ENCODE results near the gene MRPS34.

Gene MRPS34

DNA sequence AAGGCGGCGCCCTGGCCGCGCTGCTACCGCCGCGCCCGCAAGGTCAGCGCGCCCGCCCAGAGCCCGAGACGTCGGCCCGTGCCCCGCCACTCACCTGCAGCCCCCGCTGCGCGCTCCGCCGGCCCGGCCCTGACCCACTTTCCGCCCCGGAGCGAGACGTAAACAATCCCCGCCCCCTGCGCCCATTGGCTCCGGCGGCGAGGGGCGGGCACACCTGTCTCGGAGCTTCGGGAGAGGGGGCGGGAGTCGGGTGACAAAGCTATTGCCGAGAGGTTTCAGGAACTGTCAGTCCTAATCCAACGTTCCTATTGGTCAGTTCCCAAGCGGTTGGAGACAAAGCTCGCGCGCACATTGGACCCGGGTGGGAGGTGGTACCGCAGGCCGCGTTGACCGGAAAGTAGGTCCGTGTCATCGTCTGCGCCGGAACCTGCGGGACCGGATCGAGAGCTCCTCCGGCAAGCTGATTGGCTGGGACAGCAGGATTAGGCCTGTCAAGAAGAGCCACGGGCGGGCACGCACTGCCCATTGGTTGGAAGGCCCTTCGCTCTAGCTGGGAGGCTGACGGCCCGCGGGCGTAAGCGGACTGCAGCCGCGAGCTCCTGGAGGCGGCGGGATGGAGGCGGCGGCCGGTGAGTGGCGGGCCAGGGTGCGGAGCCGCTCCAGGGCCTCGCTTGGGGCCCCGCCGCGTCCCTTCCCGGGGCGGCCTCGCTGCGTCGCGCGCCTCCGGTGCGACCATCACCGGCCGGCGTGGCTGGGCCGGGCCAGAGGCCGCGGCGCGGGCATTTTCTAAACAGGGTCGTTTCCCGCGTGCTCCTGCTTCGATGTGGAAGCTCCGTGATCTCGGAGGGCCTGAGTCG is 9.7 kb upstream of the MRPS34 start, which contains the start of the genes NUBP2 and SPSB3:
Gene NUBP2, plus strand, starts transcription at position 553 of the 857 bp plus-strand sequence. Its CDS starts 61 bp downstream, at position 614.
Gene SPSB3, minus strand, starts transcription at position 164 of the 857 bp plus-strand sequence. CDS start 1,088 bp downstream, outside the sequence.
- peak; percentile 92 to 97 for DNase-seq (ENCODE audit: low read depth in 2 of 2, low spot score in 1 of 2)

DNA sequence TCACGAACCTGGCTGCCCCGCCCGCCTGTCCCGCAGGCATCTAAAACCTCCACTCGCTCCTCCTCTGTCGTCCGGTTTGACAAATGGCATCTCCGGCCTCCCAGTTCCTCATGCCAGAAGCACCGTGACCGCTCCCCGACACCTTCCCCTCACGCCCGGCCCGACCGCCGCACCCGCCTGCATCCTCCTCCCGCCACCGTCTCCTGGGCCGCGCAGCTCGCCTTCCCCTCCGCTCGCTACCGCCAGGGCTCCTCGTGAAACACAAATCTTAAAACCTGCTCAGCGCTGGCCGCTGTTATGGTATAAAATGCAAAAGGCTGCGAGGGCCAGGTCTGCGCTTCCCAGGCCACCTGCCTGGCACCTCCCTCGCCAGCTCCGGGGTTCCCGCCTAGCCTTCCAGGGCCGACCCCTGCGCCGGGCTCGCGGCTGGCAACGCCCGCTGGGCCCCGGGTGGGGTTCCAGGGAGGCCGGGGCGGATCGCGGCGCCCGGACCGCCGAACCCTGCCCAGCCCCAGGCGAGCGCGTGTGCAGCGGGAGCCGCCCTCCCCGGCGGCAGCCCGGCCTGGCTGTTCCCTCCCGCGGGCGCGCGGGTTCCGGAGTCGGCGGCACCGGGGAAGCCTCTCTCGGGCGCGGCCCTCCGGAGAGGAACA is 8.9 kb upstream of the MRPS34 start:
- no peak for DNase-seq (ENCODE audit: low read depth in 2 of 2, low spot score in 1 of 2)

DNA sequence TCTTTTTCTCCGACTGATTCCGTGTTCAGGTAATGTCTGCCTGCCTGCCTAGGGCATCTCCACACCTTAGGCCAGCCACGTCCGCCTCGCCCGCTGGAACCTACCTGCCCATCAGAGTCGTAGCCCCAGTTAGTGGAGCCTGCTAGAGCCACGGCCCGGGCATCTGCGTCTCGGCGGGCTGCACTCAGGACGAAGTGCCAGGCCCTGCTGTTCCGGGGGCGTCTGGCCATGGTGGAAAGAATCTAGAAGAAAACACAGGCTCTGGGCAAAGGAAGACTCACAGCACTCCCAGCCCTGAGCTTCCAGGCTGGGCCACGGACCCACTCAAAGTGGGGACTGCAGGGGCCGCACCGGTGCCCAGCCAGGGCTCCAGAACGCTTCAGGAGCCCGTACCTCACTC is 8.3 kb upstream of the MRPS34 start:
- no peak for DNase-seq (ENCODE audit: low read depth in 2 of 2, low spot score in 1 of 2)

DNA sequence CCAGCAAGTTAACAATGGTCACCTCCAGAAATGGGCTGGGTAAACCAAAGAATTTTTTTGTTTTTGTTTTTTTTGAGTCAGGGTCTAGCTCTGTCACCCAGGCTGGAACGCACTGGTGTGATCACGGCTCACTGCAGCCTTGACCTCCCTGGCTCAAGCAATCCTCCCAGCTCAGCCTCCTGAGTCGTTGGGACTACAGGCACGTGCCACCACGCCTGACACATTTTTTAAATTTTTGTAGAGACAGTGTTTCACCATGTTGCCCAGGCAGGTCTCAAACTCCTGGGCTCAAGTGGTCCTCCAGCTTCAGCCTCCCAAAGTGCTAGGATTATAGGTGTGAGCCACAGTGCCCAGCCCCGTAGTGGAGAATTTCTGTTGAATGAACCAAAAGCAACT is 7.7 kb upstream of the MRPS34 start:
- no peak for DNase-seq (ENCODE audit: low read depth in 2 of 2, low spot score in 1 of 2)

DNA sequence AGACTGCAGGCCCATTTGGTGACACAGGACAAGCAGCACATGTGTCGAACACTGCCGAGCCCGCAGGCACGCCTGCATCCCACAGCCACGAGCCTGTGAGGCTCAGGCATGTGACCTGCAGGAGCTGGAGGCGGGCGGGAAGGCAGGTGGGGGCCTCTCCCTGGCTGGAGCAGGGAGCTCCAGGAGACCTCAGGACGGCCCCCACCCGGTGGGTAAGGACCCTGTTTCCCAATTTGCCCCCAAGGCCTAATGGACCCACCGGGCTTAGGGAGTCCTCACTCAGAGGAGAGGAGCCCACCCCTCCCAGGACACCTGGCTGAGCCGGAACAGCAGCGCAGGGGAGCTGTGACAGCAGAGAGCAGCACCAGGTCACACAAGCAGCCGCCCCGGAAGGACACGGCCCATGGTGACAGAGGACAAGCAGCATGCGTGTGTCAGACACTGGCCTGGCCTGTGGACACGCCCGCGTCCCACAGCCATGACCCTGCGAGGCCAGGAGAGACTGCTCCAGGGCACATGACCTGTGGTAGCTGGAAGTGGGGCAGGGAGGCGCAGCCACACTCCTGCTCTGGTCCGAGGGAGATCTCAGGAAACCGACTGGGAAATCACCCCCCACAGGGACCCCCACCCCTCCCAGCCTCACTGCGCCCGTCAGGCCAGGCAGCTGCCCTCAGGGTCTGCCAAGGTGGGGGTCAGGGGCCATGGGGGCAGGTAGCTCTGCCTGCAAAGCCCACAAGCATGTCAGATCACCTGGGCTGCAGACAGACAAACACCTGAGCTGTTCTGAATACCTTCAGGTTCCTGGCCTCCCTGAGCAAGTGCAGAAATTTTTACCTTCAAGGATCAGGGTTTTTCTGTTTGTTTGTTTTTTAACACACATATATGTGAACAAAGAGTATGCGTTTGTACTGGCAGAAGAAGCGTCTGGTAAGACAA is 7.1 kb upstream of the MRPS34 start:
- no peak for DNase-seq (ENCODE audit: low read depth in 2 of 2, low spot score in 1 of 2)

DNA sequence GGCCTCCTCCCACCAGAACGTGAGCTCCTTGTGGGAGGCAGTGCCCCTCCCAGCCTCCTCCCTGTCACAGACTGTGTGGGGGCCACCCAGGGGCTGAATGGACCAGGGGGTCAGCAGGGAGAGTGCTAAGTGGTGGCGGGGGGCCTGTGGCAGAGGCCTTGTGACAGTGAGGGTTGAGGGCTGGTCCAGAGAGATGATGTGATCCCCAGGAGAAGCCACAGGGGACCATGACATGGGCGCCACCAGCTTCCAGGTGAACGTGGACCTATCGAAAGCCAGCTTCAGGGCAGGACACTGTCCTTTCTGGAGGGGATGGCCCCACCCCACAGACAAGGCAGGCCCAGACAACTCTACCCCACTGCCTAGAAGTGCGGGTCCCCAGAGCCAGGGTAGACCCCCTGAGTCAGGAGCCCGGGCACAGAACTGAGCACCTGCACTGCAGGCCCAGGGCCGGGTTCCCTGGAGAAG is 6.3 kb upstream of the MRPS34 start:
- no peak for DNase-seq (ENCODE audit: low read depth in 2 of 2, low spot score in 1 of 2)

DNA sequence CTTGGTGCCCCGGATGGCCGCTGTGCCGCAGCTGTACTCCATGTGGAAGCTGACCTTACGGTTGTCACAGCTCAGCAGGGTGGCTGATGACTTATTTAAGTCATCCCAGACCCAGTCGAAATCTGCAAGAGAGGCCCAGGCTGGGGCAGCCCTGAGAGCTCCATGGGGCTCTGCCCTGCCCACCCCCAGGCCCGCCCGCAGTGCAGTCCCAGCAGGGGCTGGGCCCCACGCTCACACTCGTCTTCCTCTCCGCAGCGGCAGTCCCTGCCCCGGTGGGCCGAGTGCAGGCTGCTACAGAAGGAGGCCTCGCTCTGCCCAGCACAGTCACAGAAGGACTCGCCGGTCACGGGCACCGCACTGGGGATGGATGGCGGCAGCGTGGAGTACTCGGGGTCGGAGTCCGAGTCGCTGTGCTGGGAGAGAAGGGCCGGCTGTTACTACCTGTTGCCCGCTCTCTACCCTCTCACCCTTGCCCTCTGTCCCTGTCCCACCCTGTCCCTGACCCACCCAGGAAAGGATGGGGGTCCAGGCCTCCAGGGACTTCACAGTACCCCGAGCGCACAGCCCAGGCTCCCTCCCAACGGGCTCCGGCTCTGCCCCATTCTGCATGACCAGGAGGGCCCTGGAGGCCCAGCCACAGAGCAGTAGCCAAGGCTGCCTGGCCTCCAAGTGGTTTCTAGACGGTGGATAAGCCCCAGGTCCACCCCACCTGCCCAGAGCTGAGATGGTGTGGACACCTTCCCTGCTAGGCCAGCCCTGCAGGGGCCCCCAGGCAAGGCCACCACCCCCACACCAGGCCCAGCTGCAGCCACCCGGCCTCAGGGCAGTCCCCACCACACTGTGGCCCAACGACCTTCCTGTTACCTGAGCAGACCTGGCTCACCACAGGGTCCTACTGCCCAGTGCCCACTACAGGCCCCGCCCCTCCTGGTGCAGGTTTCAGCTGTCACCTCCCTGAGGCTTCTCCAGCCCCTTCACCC is 5.6 kb upstream of the MRPS34 start:
- DNase-seq (ENCODE audit: low read depth in 2 of 2, low spot score in 1 of 2) = no peak

DNA sequence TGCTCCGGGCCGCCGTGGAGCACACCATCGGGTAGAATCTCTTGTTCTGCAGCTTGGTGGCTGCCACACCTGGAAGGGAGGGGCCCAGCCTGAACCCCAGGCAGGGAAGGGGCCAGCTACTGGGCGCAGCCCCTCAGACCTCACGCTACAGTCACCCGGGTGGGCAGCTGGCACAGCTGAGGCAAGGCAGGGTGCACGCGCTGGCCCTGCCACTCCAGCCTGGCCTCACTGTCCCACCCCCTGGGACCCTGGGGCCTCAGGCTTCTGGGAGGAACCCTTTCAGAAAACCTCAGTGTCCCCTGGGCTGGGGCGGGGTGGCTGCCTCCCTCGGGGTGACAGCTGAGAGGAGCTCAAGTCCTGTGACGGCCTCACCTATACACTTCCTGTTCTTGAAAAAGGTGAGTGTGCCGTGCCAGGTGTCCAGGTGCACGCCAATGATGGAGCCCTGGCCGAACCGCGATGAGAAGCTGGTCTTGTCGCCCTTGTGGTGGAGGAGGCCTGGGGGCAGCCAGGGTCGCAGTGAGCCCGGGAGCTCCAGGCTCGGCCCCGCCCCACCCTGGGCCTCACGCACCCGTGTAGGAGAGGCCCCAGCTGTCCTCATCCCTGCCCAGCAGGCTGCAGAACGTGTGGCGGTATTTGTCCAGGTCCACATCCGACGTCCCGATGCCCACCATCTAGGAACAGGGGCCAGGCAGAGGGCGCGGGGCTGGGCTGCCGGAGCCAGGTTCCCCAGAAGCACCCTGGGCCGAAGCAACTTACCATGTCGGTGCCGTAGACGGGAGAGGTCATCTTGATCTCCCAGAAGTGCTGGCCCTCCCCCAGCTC is 4.7 kb upstream of the MRPS34 start:
- no peak for DNase-seq (ENCODE audit: low read depth in 2 of 2, low spot score in 1 of 2)

DNA sequence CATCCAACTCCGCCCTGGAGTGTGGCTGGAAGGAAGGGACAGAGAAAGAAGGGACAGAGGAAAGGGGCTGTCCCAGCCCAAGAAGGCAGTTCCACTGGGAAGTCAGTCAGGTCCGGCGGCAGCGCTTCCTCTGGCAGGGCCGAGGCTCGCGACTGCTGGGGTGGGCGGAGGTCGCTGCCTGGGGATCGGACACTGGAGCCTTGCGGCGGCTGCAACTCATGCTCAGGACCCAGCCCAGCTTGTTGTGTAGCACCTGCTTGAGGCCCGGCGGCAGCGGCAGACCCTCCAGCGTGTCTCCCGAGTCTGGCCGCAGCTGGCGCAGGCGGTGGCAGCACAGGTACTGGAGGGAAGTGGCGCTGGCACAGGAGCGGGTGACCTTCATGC is 4.0 kb upstream of the MRPS34 start:
- DNase-seq (ENCODE audit: low read depth in 2 of 2, low spot score in 1 of 2) = no peak

DNA sequence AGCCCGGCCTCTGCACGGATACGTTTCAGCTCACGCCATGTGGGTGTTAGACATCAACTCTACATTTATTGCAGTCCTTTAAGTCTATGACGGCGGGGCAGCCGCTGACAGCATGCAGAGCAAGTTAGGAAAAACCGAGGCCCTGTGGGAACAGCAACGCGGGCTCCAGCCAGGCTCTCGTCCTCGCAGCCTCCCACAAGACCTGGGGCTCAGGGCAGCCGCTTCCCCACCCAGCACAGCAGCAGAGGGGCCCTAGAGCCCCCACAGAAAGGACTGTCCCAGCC is 3.7 kb upstream of the MRPS34 start:
- DNase-seq (ENCODE audit: low read depth in 2 of 2, low spot score in 1 of 2) = no peak

DNA sequence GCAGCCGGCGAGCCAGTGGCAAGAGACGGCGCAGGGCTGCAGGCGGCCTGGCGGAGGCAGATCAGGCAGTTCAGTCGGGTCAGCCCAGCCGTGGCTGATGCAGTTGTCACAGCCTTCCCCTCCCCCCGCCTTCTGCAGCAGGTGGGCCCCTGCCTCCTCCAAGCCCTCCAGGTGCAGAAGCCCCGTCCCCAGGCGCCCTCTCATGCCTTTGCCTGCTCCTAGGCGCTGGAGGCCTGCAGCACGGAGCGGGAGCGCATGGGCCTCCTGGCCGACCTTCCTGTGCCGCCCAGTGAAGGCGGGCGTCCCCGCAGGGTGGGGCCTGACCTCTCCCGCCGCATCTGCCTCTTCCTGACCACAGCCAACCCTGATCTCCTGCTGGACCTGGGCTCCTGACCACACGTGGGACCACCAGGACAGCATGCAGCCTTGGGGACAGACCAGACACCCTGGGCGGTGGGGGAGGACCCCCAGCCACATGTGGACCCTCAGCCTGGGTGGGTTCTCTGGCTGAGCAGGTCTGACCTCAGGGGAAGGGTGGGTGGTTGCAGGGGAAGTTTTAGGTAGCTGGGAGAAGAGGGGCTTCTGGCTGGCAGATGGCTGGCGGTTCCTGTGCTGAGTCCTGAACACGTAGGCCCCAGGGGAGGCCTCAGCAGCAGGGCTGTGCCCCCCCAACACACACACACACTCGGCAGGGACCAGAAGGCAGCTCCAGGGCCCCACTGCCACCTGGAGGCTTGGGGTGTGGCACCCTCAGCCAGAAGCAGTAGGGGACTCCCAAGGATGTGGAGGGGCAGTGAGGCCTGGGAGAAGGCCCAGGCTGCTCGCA is 3.1 kb upstream of the MRPS34 start:
- DNase-seq (ENCODE audit: low read depth in 2 of 2, low spot score in 1 of 2) = no peak

DNA sequence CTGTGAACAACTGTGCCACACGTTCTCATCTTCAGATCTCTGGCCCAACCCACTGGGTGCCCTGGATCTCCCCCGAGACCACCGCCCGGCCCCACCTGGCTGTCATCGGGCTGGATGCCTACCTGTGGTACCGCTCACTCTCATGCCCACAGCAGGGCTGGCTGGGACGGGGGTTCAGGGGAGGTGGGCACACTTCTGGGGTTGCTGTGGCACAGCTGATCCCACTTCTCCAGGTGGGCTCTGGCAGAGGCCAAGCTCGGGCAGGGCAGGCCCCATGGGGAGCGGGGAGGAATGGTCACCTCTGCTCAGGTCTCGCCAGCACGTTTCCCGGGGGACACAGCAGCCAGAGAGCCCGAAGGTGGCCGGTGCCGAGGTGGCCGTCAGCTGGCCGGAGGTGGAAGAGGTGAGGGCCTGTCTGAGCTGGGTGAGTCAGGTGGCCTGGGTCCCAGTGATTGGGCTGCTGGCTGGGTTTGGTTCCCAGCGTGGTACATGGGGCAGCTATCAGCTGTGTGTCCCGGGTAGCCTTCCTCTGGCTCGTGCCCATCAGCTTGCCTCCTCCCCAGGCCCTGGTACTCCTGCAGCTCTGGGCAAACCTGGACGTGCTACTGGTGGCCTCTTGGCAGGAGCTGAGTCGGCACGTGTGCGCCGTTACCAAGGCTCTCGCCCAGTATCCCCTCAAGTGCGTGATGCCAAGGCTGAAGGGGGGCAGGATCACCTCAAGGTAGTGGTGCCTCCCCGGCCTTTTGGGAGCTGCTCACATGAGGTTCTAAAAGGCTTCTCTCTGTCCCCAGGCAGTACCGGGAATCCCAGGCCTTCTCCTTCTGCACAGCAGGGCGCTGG is 2.3 kb upstream of the MRPS34 start:
- DNase-seq (ENCODE audit: low read depth in 2 of 2, low spot score in 1 of 2) = no peak

DNA sequence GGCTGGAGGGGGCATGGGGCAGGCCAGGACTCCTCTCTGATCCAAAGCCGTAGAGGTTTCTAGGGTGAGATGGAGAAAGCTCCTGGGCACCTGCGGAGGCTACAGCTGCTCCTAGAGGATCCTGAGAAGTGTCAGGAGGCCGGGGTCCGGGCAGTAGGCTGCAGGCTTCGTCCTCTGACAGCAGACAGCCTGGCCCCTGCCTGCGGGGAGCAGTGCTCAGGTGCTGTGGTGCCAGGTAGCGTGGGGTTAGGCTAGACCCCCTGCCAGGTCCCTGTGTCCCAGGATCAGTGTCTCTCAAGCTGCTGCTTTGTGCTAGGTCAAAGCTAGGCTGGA is 1.5 kb upstream of the MRPS34 start:
- no peak for DNase-seq (ENCODE audit: low read depth in 2 of 2, low spot score in 1 of 2)

DNA sequence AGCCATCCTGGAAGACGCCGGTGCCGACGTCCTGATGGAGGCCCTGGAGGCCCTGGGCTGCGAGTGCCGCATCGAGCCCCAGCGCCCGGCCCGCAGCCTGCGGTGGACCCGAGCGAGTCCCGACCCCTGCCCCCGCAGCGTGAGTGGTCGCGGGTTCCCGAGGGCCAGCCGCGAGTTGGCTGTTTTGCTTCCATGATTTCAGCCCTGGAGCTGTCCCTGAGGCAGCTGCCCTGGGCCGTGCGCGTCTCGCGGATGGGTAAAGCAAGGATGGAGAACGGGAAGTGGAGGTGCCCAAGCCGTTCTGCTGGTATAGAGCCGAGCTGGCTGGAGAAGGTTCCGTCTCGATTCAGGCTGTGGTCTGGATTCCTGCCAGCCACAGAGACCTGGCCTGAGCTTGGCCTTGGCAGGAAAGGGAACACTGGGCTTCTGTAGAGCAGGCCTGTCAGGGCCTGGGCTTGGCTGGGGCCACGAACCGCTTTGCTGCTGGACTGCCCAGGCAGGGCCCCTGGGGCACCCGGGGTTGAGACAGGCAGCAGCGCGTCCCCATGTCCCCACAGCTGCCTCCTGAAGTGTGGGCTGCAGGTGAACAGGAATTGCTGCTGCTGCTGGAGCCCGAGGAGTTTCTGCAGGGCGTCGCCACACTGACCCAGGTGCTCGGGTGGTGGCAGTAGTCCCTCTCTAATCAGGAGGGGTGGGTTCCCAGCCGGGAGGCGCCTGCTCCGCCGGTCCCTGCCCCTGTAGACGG is 941 bp upstream of the MRPS34 start:
- DNase-seq (ENCODE audit: low read depth in 2 of 2, low spot score in 1 of 2) = no peak

DNA sequence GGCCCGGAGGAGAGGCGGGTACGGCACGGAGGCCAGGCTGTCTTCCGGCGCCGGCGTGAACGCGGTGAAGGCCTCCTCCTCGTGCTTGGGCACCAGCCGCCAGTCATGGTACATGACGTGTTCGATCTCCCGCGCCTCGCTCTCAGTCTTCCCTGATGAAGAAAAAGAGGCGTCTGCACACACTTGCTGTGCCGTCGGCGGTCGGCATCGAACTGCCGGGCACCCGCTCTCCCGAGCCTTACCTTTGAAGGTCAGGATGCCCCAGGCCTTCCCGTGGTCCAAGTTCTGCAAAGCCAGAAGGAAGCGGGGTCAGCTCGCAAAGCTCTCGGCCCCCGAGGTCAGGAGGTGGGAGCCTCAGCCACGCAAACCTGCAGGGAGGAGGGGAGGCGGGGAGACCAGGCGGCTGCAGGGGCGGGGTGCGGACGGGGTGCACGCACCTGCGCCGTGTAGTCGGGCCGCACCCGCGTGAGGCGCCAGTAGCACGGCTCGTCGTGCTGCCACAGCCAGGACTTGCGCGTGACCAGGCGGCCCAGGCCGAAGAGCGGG is 499 bp downstream of the MRPS34 start, which contains the start of gene EME2:
Gene EME2, plus strand, starts transcription at position 449 of the 546 bp plus-strand sequence. CDS start 418 bp downstream, outside the sequence.
- no peak for DNase-seq (ENCODE audit: low read depth in 2 of 2, low spot score in 1 of 2)

DNA sequence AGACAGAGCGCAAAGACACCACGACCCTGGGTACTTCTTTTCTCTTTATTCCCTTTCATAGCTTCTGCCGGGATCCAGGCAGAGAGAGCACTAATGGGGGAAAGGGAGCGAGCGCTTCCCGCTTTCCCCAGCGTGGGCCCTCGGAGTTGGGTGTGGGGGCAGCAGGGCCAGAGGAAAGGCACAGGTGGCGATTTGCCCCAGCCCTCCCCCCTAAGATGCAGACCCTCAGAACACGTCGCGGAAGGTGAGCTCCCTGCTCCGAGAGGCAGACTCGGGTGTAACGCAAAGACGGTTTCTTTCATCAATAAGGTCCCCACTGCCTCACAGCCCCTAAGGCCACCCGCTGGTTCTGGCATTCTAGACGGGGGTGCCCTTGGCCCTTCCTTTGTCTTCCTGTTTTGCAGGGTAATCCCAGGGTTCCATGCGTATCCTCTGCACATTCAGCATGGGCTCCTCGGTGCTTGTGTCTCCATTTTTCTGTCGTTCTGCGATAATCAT is 1.0 kb downstream of the MRPS34 start:
- no peak for DNase-seq (ENCODE audit: low read depth in 2 of 2, low spot score in 1 of 2)

Measured in stimulated activated CD8-positive, alpha-beta memory T cell treated with anti-CD3 and anti-CD28 coated beads, Interleukin-4, amount 100 ng/mL, for 4 hours (primary cell).